GM21786 (cell line): Measurements from ENCODE around the gene TBCK.
A peak's percentile ranks its signal among the peaks of the same experiment; 100 is the strongest.

Experiments
- ATAC-seq: cut with Tn5 transposase; IDR thresholded peaks from one replicate; pipeline ENCODE4 v1.9.1; 2021; ENCODE audit not compliant: unreplicated experiment

Gene TBCK

GRCh38 chr4:106315968-106316772, at the start of gene TBCK, which contains the start of gene AIMP1:
TSS of gene TBCK (minus strand) at chr4:106316209. CDS start at chr4:106308960, 7,249 bp downstream.
TSS of gene AIMP1 (plus strand) at chr4:106316550. CDS start at chr4:106325010, 8,460 bp downstream.
- peak; percentile 81 for ATAC-seq

GRCh38 chr4:106365613-106366012, 49.6 kb upstream of the TBCK start:
- ATAC-seq, result no peak

GRCh38 chr4:106364282-106364681, 48.3 kb upstream of the TBCK start:
- ATAC-seq, result no peak

- no peak for ATAC-seq
Measured at GRCh38 chr4:106362086-106362825, 46.2 kb upstream of the TBCK start.

GRCh38 chr4:106358899-106359298, 42.9 kb upstream of the TBCK start:
- no peak for ATAC-seq

- no peak for ATAC-seq
Measured at GRCh38 chr4:106355193-106355592, 39.2 kb upstream of the TBCK start.

- ATAC-seq, result no peak
Measured at GRCh38 chr4:106353786-106354185, 37.8 kb upstream of the TBCK start.

GRCh38 chr4:106351016-106351415, 35.0 kb upstream of the TBCK start:
- ATAC-seq, result no peak

- ATAC-seq, result no peak
Measured at GRCh38 chr4:106347167-106347566, 31.2 kb upstream of the TBCK start.

- no peak for ATAC-seq
Measured at GRCh38 chr4:106344647-106344970, 28.6 kb upstream of the TBCK start.

GRCh38 chr4:106343865-106344646, 28.0 kb upstream of the TBCK start:
- ATAC-seq, result no peak

GRCh38 chr4:106340774-106341173, 24.8 kb upstream of the TBCK start:
- no peak for ATAC-seq

GRCh38 chr4:106339431-106339830, 23.4 kb upstream of the TBCK start:
- no peak for ATAC-seq

GRCh38 chr4:106338671-106339070, 22.7 kb upstream of the TBCK start:
- no peak for ATAC-seq

GRCh38 chr4:106337916-106338315, 21.9 kb upstream of the TBCK start:
- no peak for ATAC-seq

GRCh38 chr4:106336618-106337017, 20.6 kb upstream of the TBCK start:
- ATAC-seq, result no peak

GRCh38 chr4:106334741-106335470, 18.9 kb upstream of the TBCK start:
- no peak for ATAC-seq

GRCh38 chr4:106333186-106333585, 17.2 kb upstream of the TBCK start:
- no peak for ATAC-seq

- ATAC-seq, result peak; percentile 89
Measured at GRCh38 chr4:106329041-106329618, 13.1 kb upstream of the TBCK start.

GRCh38 chr4:106325800-106326199, 9.8 kb upstream of the TBCK start:
- ATAC-seq, result no peak
